HG02973 (cell line): ENCODE data around the gene MTCH1.

Experiments used
- ATAC-seq: cut with Tn5 transposase; IDR thresholded peaks from one replicate; pipeline ENCODE4 v1.9.1; 2021; ENCODE audit warnings: moderate library complexity; ENCODE audit not compliant: unreplicated experiment

Gene MTCH1

GRCh38 chr6:36973190-36973589, 12.8 kb downstream of the MTCH1 start:
- ATAC-seq = no peak

- no peak for ATAC-seq
These were observed 13.9 kb downstream of the MTCH1 start for GRCh38 chr6:36971921-36972673.

GRCh38 chr6:36970892-36971842, 14.8 kb downstream of the MTCH1 start:
- ATAC-seq = no peak

- ATAC-seq = no peak
These were observed 15.8 kb downstream of the MTCH1 start for GRCh38 chr6:36969988-36970891.

GRCh38 chr6:36969240-36969691, 16.7 kb downstream of the MTCH1 start:
- no peak for ATAC-seq

GRCh38 chr6:36968266-36968977, 17.6 kb downstream of the MTCH1 start:
- ATAC-seq = no peak

GRCh38 chr6:36967757-36968156, 18.2 kb downstream of the MTCH1 start:
- ATAC-seq = no peak

GRCh38 chr6:36967301-36967700, 18.7 kb downstream of the MTCH1 start:
- no peak for ATAC-seq

- ATAC-seq = no peak
These were observed 21.1 kb downstream of the MTCH1 start for GRCh38 chr6:36964908-36965307.

- ATAC-seq = no peak
These were observed 21.6 kb downstream of the MTCH1 start for GRCh38 chr6:36964349-36964748.

GRCh38 chr6:36963451-36964290, 22.3 kb downstream of the MTCH1 start:
- no peak for ATAC-seq

- no peak for ATAC-seq
These were observed 23.1 kb downstream of the MTCH1 start for GRCh38 chr6:36962874-36963273.

GRCh38 chr6:36961441-36962435, 24.3 kb downstream of the MTCH1 start:
- no peak for ATAC-seq

- ATAC-seq = no peak
These were observed 26.3 kb downstream of the MTCH1 start for GRCh38 chr6:36959555-36960250.

- ATAC-seq = no peak
These were observed 27.0 kb downstream of the MTCH1 start for GRCh38 chr6:36958775-36959554.

GRCh38 chr6:36957773-36958271, 28.2 kb downstream of the MTCH1 start:
- no peak for ATAC-seq

GRCh38 chr6:36956446-36956820, 29.6 kb downstream of the MTCH1 start:
- no peak for ATAC-seq
